ENCODE data around the gene KRR1.

Gene KRR1

GRCh38 chr12:75542942-75543341 is 31.5 kb upstream of the KRR1 start:
- TF ChIP-seq ZNF2 (tag by site-specific recombination; IDR thresholded peaks at IDR 0.05) (no peak), ZNF792 (tag by site-specific recombination; IDR thresholded peaks at IDR 0.05) (no peak), ZNF362 (tag by site-specific recombination; IDR thresholded peaks at IDR 0.05) (no peak), ZSCAN5A (tag by site-specific recombination; IDR thresholded peaks at IDR 0.05) (no peak), ZNF335 (tag by site-specific recombination; conservative IDR thresholded peaks at IDR 0.05) (no peak), MYNN (tag by site-specific recombination; IDR thresholded peaks at IDR 0.05; ENCODE audit: borderline replicate concordance) (no peak)
- CTCF ChIA-PET, result interaction anchor here (1.0 to 2.6 kb wide), 2 partner anchors 15 kb away, joined by 3 to 8 read pairs; no protein-coding TSS in a partner anchor
- no peaks in the 10 kb centered on the region for H3K4me1 ChIP-seq (ENCODE audit: control insufficient read depth, insufficient read depth, low read length)
- H3K36me3 ChIP-seq (ENCODE audit: control insufficient read depth in 2 of 2, insufficient read depth in 1 of 2, low read length in 2 of 2), result no peaks in the 10 kb centered on the region
- POLR2A ChIA-PET, result interaction anchor here (0.5 kb wide), 1 partner anchor 145 kb away, joined by 4 read pairs; no protein-coding TSS in a partner anchor
- H3K9me3 ChIP-seq (ENCODE audit: control insufficient read depth, insufficient read depth, low read depth, low read length), result no peaks in the 10 kb centered on the region
- no peak overlapping the region for H3K27ac ChIP-seq (ENCODE audit: extremely low read depth, low read depth, low read length)
- H3K4me3 ChIP-seq (ENCODE audit: low read depth, low read length), result no peak overlapping the region

GRCh38 chr12:75539889-75540288 is 28.5 kb upstream of the KRR1 start:
- H3K36me3 ChIP-seq (ENCODE audit: control insufficient read depth in 2 of 2, insufficient read depth in 1 of 2, low read length in 2 of 2), result no peaks in the 10 kb centered on the region
- no peak overlapping the region for H3K27ac ChIP-seq (ENCODE audit: extremely low read depth, low read depth, low read length)
- H3K4me3 ChIP-seq (ENCODE audit: low read depth, low read length), result no peak overlapping the region
- ChIA-PET CTCF (no interaction called here), POLR2A (no interaction called here)
- H3K4me1 ChIP-seq (ENCODE audit: control insufficient read depth, insufficient read depth, low read length), result no peaks in the 10 kb centered on the region
- no peaks in the 10 kb centered on the region for H3K9me3 ChIP-seq (ENCODE audit: control insufficient read depth, insufficient read depth, low read depth, low read length)
- TF ChIP-seq ZBTB49 (tag by site-specific recombination; IDR thresholded peaks at IDR 0.05; ENCODE audit: low read depth) (no peak), ZNF768 (tag by site-specific recombination; IDR thresholded peaks at IDR 0.05) (no peak), ZNF521 (tag by site-specific recombination; IDR thresholded peaks at IDR 0.05) (no peak), ZNF449 (tag by site-specific recombination; IDR thresholded peaks at IDR 0.05) (no peak), ZNF202 (tag by site-specific recombination; IDR thresholded peaks at IDR 0.05; ENCODE audit: borderline replicate concordance) (no peak), HOXC10 (CRISPR knock-in tag; IDR thresholded peaks at IDR 0.05) (no peak), ZNF488 (tag by site-specific recombination; IDR thresholded peaks at IDR 0.05) (no peak), ZNF114 (tag by site-specific recombination; IDR thresholded peaks at IDR 0.05) (no peak), ZNF558 (tag by site-specific recombination; IDR thresholded peaks at IDR 0.05) (no peak), INSM2 (tag by site-specific recombination; IDR thresholded peaks at IDR 0.05) (no peak), ZNF510 (tag by site-specific recombination; IDR thresholded peaks at IDR 0.05; ENCODE audit: insufficient replicate concordance) (no peak), ZFP3 (tag by site-specific recombination; IDR thresholded peaks at IDR 0.05; ENCODE audit: low read depth) (no peak), ZNF830 (tag by site-specific recombination; IDR thresholded peaks at IDR 0.05; ENCODE audit: low read depth) (no peak), ZNF112 (tag by site-specific recombination; IDR thresholded peaks at IDR 0.05) (no peak), ZBTB48 (tag by site-specific recombination; IDR thresholded peaks at IDR 0.05) (no peak), ZNF26 (tag by site-specific recombination; IDR thresholded peaks at IDR 0.05) (no peak), BCL6B (tag by site-specific recombination; IDR thresholded peaks at IDR 0.05) (no peak)
